ENCODE measurements around the gene TBX21. TPM values are rescaled to one million over a fixed set of nuclear protein-coding genes. Genes with fewer than 3 reads are reported as not detected.

TBX21 gene
- total and polyA plus RNA-seq, 4 donors: 0.53 to 2.0 (median 0.80) TPM

- H3K4me3 ChIP-seq: no peak overlapping the region
- no peaks in the 10 kb centered on the region for H3K9me3 ChIP-seq (ENCODE audit: control insufficient read depth in 4 of 4, insufficient read depth in 3 of 4, low read length in 3 of 4)
- H3K36me3 ChIP-seq (ENCODE audit: control insufficient read depth in 4 of 4, insufficient read depth in 4 of 4, low read length in 4 of 4): no peaks in the 10 kb centered on the region
- ATAC-seq (ENCODE audit: insufficient read depth, low FRiP score): no peak
- H3K27me3 ChIP-seq (ENCODE audit: control insufficient read depth in 3 of 3, insufficient read depth in 3 of 3, low read length in 2 of 3): peaks cover 0 to 53% (median 36%) of the 10 kb centered on the region in 3 donors
- 39 to 56% methylated on average over 9 of the region's 9 CpGs for WGBS, 2 donors
- no peak overlapping the region for H3K9ac ChIP-seq (ENCODE audit: insufficient read depth in 1 of 2, low read length in 2 of 2)
- no peak for DNase-seq
- no peak for TF ChIP-seq CTCF (IDR thresholded peaks at IDR 0.05; ENCODE audit: control extremely low read depth, extremely low read depth)
- peaks cover 0 to 6% (median 0%) of the 10 kb centered on the region in 5 donors for H3K4me1 ChIP-seq (ENCODE audit: control insufficient read depth in 5 of 5, insufficient read depth in 5 of 5, low read length in 5 of 5)
- H3K27ac ChIP-seq (ENCODE audit: low read depth in 1 of 2, low read length in 1 of 2): no peak overlapping the region
Measured at GRCh38 chr17:47719411-47720152, 13.5 kb upstream of the TBX21 start.

DNA sequence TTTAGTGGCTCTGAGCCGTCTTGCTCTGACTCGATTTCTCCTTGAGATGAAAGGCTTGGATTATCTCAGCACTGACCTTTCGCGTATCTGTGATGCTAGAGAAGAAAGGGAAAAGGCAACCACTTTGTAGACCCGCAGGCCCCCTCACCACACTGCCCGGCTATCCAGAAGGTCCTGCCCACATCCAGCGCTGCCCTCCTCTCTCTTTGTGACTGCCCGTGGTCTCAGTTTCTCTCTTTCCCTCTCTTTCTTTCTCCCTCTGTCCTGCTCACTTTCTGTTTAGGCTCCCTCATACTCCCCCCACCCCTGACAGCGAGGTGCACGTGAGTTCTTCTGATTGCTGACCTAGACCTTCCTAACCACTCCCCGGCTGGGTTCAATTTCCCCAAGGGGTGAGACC lies 12.8 kb upstream of the TBX21 start:
- Histone ChIP-seq H3K27me3 (ENCODE audit: control insufficient read depth in 3 of 3, insufficient read depth in 3 of 3, low read length in 2 of 3) (peaks cover 0 to 56% (median 36%) of the 10 kb centered on the region in 3 donors), H3K27ac (ENCODE audit: low read depth in 1 of 2, low read length in 1 of 2) (no peak overlapping the region), H3K4me3 (no peak overlapping the region), H3K9me3 (ENCODE audit: control insufficient read depth in 4 of 4, insufficient read depth in 3 of 4, low read length in 3 of 4) (no peaks in the 10 kb centered on the region), H3K9ac (ENCODE audit: insufficient read depth in 1 of 2, low read length in 2 of 2) (no peak overlapping the region), H3K36me3 (ENCODE audit: control insufficient read depth in 4 of 4, insufficient read depth in 4 of 4, low read length in 4 of 4) (no peaks in the 10 kb centered on the region), H3K4me1 (ENCODE audit: control insufficient read depth in 5 of 5, insufficient read depth in 5 of 5, low read length in 5 of 5) (peaks cover 0 to 6% (median 0%) of the 10 kb centered on the region in 5 donors)
- ATAC-seq (ENCODE audit: insufficient read depth, low FRiP score) (no peak), DNase-seq (no peak)
- 55 to 67% methylated on average over 11 of the region's 11 CpGs for WGBS, 2 donors
- TF ChIP-seq CTCF (IDR thresholded peaks at IDR 0.05; ENCODE audit: control extremely low read depth, extremely low read depth): no peak

DNA sequence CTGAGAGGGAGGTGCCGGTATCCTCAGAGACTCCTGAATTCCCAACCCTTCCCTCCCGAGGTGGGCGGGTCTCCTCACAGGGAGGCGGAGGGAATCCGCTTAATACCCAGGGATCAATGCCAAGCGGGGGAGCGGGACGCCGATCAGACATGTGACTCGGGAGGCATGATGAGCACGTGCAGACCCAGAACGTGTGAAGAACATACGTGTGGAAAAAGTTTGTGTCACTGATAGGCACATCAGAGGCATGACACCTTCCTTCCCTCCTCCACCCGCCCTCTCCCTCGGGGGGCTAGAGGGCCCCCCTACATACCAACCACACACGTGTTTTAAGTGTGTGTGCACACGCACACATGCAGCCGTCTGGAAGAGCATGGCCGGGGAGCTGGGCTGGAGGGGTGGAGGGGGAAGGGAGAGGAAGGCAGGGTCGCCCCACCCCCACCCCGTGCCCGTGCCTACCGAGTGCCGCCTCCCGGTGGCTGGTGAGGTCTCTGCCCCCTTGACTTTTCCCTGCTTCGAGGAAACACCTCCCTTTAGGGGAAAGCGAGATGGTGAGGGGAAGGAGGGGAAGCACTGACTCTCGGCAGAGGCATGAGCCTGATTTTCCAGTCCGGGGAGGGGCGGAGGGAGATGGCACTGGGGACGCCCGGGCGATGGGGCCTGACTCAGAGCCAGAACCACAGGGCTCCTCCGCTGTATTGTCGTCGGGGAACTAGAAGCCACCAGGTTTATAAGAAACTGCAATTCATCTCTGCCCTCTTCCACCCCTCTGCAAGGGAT lies 12.1 kb upstream of the TBX21 start:
- peaks cover 0 to 6% (median 0%) of the 10 kb centered on the region in 5 donors for H3K4me1 ChIP-seq (ENCODE audit: control insufficient read depth in 5 of 5, insufficient read depth in 5 of 5, low read length in 5 of 5)
- no peak overlapping the region for H3K27ac ChIP-seq (ENCODE audit: low read depth in 1 of 2, low read length in 1 of 2)
- no peak overlapping the region for H3K9ac ChIP-seq (ENCODE audit: insufficient read depth in 1 of 2, low read length in 2 of 2)
- no peak for TF ChIP-seq CTCF (IDR thresholded peaks at IDR 0.05; ENCODE audit: control extremely low read depth, extremely low read depth)
- H3K36me3 ChIP-seq (ENCODE audit: control insufficient read depth in 4 of 4, insufficient read depth in 4 of 4, low read length in 4 of 4): no peaks in the 10 kb centered on the region
- ATAC-seq (ENCODE audit: insufficient read depth, low FRiP score) (peak; percentile 44), DNase-seq (no peak)
- peaks cover 0 to 56% (median 36%) of the 10 kb centered on the region in 3 donors for H3K27me3 ChIP-seq (ENCODE audit: control insufficient read depth in 3 of 3, insufficient read depth in 3 of 3, low read length in 2 of 3)
- H3K4me3 ChIP-seq: no peak overlapping the region
- H3K9me3 ChIP-seq (ENCODE audit: control insufficient read depth in 4 of 4, insufficient read depth in 3 of 4, low read length in 3 of 4): no peaks in the 10 kb centered on the region
- WGBS, 2 donors: 12 to 24% methylated on average over 36 of the region's 36 CpGs
